H1 (cell line): ENCODE results near the gene DDX56. TPM values are rescaled to one million over a fixed set of nuclear protein-coding genes. Genes with fewer than 3 reads are reported as not detected.

ENCODE experiments used
- CTCF ChIA-PET: fragments of 300-600 bp; sonication (Branson Sonifier 250); formaldehyde crosslinking; loops from one replicate; lab custom pipeline; 2021; ENCODE audit not compliant: partially characterized antibody; lab: Charles Lee
- POLR2A ChIA-PET: fragments of 300-600 bp; sonication (Branson Sonifier 250); formaldehyde crosslinking; loops from one replicate; lab custom pipeline; 2021; ENCODE audit warnings: inconsistent platforms; ENCODE audit not compliant: partially characterized antibody; lab: Charles Lee
- DNase-seq, 2 experiments: peaks; one replicate each; pipeline versions ENCODE4 v3.0.0 to v3.0.0-alpha.2; 2010 to 2022; ENCODE audit warnings: low spot score in 2 of 2, low read depth in 1 of 2, mixed read lengths in 1 of 2
- FAIRE-seq: peaks from 2 replicates; lab custom pipeline; 2011; peaks lifted over from hg19 to GRCh38; lab: Jason Lieb, UNC
- H2AFZ ChIP-seq: 2 replicates; pipeline ENCODE4 v1.8.1; 2012; ENCODE audit warnings: low read length, inconsistent platforms
- H2AK5ac ChIP-seq: 2 replicates; pipeline ENCODE4 v1.6.1; 2013; ENCODE audit warnings: low read depth, low read length
- H2BK120ac ChIP-seq: replicated peaks from 2 replicates; pipeline ENCODE3; 2013; ENCODE audit warnings: low read depth, low read length, inconsistent platforms
- H2BK12ac ChIP-seq: 2 replicates; pipeline ENCODE4 v1.6.1; 2013; ENCODE audit warnings: low read depth, low read length
- H2BK15ac ChIP-seq: 2 replicates; pipeline ENCODE4 v1.6.1; 2013; ENCODE audit warnings: low read length
- H2BK20ac ChIP-seq: 2 replicates; pipeline ENCODE4 v1.6.1; 2013; ENCODE audit warnings: low read length
- H2BK5ac ChIP-seq: 2 replicates; pipeline ENCODE4 v1.6.1; 2013; ENCODE audit warnings: low read depth, low read length
- H3K14ac ChIP-seq: 2 replicates; pipeline ENCODE4 v1.6.1; 2013; ENCODE audit warnings: inconsistent platforms; ENCODE audit not compliant: insufficient read length
- H3K18ac ChIP-seq: 2 replicates; pipeline ENCODE4 v1.6.1; 2013; ENCODE audit warnings: low read length; ENCODE audit errors: extremely low read depth
- H3K23ac ChIP-seq: 2 replicates; pipeline ENCODE4 v1.6.1; 2013; ENCODE audit warnings: inconsistent platforms; ENCODE audit not compliant: insufficient read length
- H3K23me2 ChIP-seq: 2 replicates; pipeline ENCODE4 v1.6.1; 2013; ENCODE audit warnings: low read depth, low read length
- H3K27ac ChIP-seq: 2 replicates; pipeline ENCODE4 v1.6.1; 2011; ENCODE audit warnings: low read depth, low read length, inconsistent platforms
- H3K27me3 ChIP-seq, 4 experiments: replicated peaks in 1 of 4; 1 replicate in 1 of 4; 2 replicates in 3 of 4; pipeline versions ENCODE4 v1.6.1 to v1.8.1; 2011 to 2013; ENCODE audit warnings: low read length in 3 of 4, mild to moderate bottlenecking in 3 of 4, inconsistent platforms in 2 of 4, mixed read lengths in 2 of 4, moderate library complexity in 1 of 4; ENCODE audit not compliant: control insufficient read depth in 3 of 4, insufficient read depth in 3 of 4; ENCODE audit errors: extremely low read depth in 1 of 4
- H3K36me3 ChIP-seq, 4 experiments: 2 replicates each; pipeline versions ENCODE4 v1.6.1 to v1.8.1; 2011 to 2013; ENCODE audit warnings: mild to moderate bottlenecking in 4 of 4, low read length in 3 of 4, moderate library complexity in 2 of 4, control low read depth in 1 of 4, inconsistent platforms in 1 of 4; ENCODE audit not compliant: insufficient read depth in 4 of 4, control insufficient read depth in 2 of 4
- H3K4ac ChIP-seq: replicated peaks from 2 replicates; pipeline ENCODE3; 2013; ENCODE audit warnings: low read length, low read depth, mixed read lengths, inconsistent platforms; ENCODE audit not compliant: insufficient read length
- H3K4me1 ChIP-seq, 4 experiments: replicated peaks in 1 of 4; 1 replicate in 1 of 4; 2 replicates in 3 of 4; pipeline versions ENCODE4 v1.6.1 to v1.8.1; 2011 to 2013; ENCODE audit warnings: low read length in 3 of 4, inconsistent platforms in 2 of 4, mixed read lengths in 1 of 4; ENCODE audit not compliant: insufficient read depth in 4 of 4, control insufficient read depth in 3 of 4
- H3K4me2 ChIP-seq, 2 experiments: 2 replicates each; pipeline versions ENCODE4 v1.6.1 to v1.8.1; 2011 to 2013; ENCODE audit warnings: low read depth in 2 of 2, low read length in 2 of 2, control low read depth in 1 of 2, inconsistent platforms in 1 of 2, mild to moderate bottlenecking in 1 of 2; ENCODE audit not compliant: insufficient read depth in 1 of 2
- H3K4me3 ChIP-seq, 4 experiments: fragments of 200-600, 300-600 bp in 1 of 4; sonication (generic), shearing (Covaris generic), sonication (Bioruptor Twin) in 1 of 4; 2 replicates each; pipeline versions ENCODE4 v1.5.1 to v1.8.1; 2011 to 2016; ENCODE audit warnings: low read length in 4 of 4, low read depth in 3 of 4, control low read depth in 2 of 4, inconsistent platforms in 2 of 4, mild to moderate bottlenecking in 2 of 4, mixed read lengths in 1 of 4, moderate library complexity in 1 of 4; ENCODE audit not compliant: insufficient read depth in 2 of 4; ENCODE audit errors: extremely low read depth in 1 of 4
- H3K56ac ChIP-seq: replicated peaks from 2 replicates; pipeline ENCODE3; 2013; ENCODE audit warnings: low read depth, mild to moderate bottlenecking, mixed read lengths, low read length, inconsistent platforms; ENCODE audit not compliant: insufficient read length
- H3K79me1 ChIP-seq: 2 replicates; pipeline ENCODE4 v1.6.1; 2013; ENCODE audit warnings: low read depth, low read length, control low read depth
- H3K79me2 ChIP-seq, 2 experiments: 2 replicates each; pipeline versions ENCODE4 v1.6.1 to v1.8.1; 2012 to 2013; ENCODE audit warnings: low read length in 2 of 2, mild to moderate bottlenecking in 2 of 2, inconsistent platforms in 1 of 2; ENCODE audit not compliant: insufficient read depth in 2 of 2, control insufficient read depth in 1 of 2
- H3K9ac ChIP-seq, 4 experiments: replicated peaks in 1 of 4; 1 replicate in 1 of 4; 2 replicates in 3 of 4; pipeline versions ENCODE4 v1.6.1 to v1.8.1; 2011 to 2013; ENCODE audit warnings: low read depth in 3 of 4, low read length in 3 of 4, control low read depth in 2 of 4, mild to moderate bottlenecking in 2 of 4, moderate library complexity in 2 of 4, inconsistent platforms in 1 of 4; ENCODE audit errors: extremely low read depth in 1 of 4
- H3K9me3 ChIP-seq, 2 experiments: 2 replicates each; pipeline versions ENCODE4 v1.6.1 to v1.8.1; 2012 to 2013; ENCODE audit warnings: mild to moderate bottlenecking in 2 of 2, moderate library complexity in 2 of 2, control low read depth in 1 of 2, inconsistent platforms in 1 of 2, low read depth in 1 of 2, low read length in 1 of 2, mixed read lengths in 1 of 2; ENCODE audit not compliant: insufficient read depth in 2 of 2
- H4K20me1 ChIP-seq, 2 experiments: replicated peaks in 1 of 2; 2 replicates each; pipeline versions ENCODE3 to v1.8.1; 2011 to 2013; ENCODE audit warnings: inconsistent platforms in 2 of 2, low read length in 2 of 2, mild to moderate bottlenecking in 1 of 2; ENCODE audit not compliant: insufficient read depth in 2 of 2, control insufficient read depth in 1 of 2
- H4K5ac ChIP-seq: 2 replicates; pipeline ENCODE4 v1.6.1; 2013; ENCODE audit warnings: low read length, low read depth, mixed read lengths, inconsistent platforms; ENCODE audit not compliant: insufficient read length
- H4K8ac ChIP-seq: 2 replicates; pipeline ENCODE4 v1.8.0; 2013; ENCODE audit warnings: mild to moderate bottlenecking, moderate library complexity, low read length, inconsistent platforms; ENCODE audit not compliant: insufficient read depth; ENCODE audit errors: extremely low read depth
- H4K91ac ChIP-seq: replicated peaks from 2 replicates; pipeline ENCODE3; 2013; ENCODE audit warnings: low read length, mixed read lengths, inconsistent platforms; ENCODE audit not compliant: insufficient read length
- ATF3 ChIP-seq: IDR thresholded peaks from 2 replicates; pipeline ENCODE4 v1.6.1; 2011; ENCODE audit warnings: low read depth, mild to moderate bottlenecking, low read length; ENCODE audit not compliant: insufficient read depth
- E2F6 ChIP-seq: IDR thresholded peaks from 2 replicates; pipeline ENCODE4 v1.6.1; 2012; ENCODE audit warnings: inconsistent platforms
- WGBS, 2 experiments: shearing (Covaris generic) in 1 of 2; methylation state at CpG; one replicate each; pipeline versions ENCODE4 v1.1.6 to v1.1.7; 2013 to 2015; ENCODE audit warnings: low lambda C conversion rate in 2 of 2, mixed read lengths in 2 of 2, inconsistent platforms in 1 of 2, low coverage in 1 of 2, missing lambda C conversion rate in 1 of 2; ENCODE audit not compliant: insufficient replicate concordance in 2 of 2, insufficient coverage in 1 of 2, insufficient read length in 1 of 2; ENCODE audit errors: extremely low coverage in 1 of 2, missing lambda C conversion rate in 1 of 2; 5-methylcytosine and 5-hydroxymethylcytosine counted together
- polyA plus RNA-seq, 7 experiments: library from polyadenylated mRNA; depleted of rRNA in 3 of 7; stranded (reverse) in 5 of 7; unstranded in 2 of 7; fragments of >200 nt in 5 of 7; fragments of 200-250 nt in 2 of 7; gene quantifications; 1 replicate in 5 of 7; 2 replicates in 1 of 7; 4 replicates in 1 of 7; pipeline versions ENCODE4 v1.2.1 to v1.2.3, GENCODE V29; 2011 to 2013; ENCODE audit warnings: missing spikeins in 2 of 7, mixed read lengths in 2 of 7
- total RNA-seq: library from RNA; stranded (reverse); fragmentation: NEBNext Ultra II Directional; extraction: Animal tissue kit (Norgen Biotek cat#: 25700); gene quantifications from 2 replicates; pipeline ENCODE4 v1.2.1, GENCODE V29; 2021

Gene DDX56
- total and polyA plus RNA-seq, 2 of the 8 experiments (the other 6 are each of a cell fraction or from before 2014, with no cell fraction given) = 56.9 to 81.6 TPM

- FAIRE-seq (no peak), DNase-seq (no peak)
- H2BK15ac ChIP-seq = no peak overlapping the region
- whole genome bisulfite sequencing, 2 experiments = 89% methylated on average over 9 of the region's 9 CpGs; no CpG with 5 or more reads in 1 of the 2 experiments
- H4K20me1 ChIP-seq = peaks cover 2 to 24% of the 10 kb centered on the region in 2 experiments
- H3K36me3 ChIP-seq = peaks cover 50 to 64% (median 61%) of the 10 kb centered on the region in 4 experiments
- POLR2A ChIA-PET = interaction anchor here (0.6 to 8.6 kb wide), 8 partner anchors 8 to 438 kb away, joined by 3 to 89 read pairs (median 3); partner anchors contain the start of gene TMED4
- H3K4me1 ChIP-seq = peaks cover 4 to 9% (median 5%) of the 10 kb centered on the region in 4 experiments; a peak in 5 of 7 replicates
- no peak overlapping the region for H3K4ac ChIP-seq
- H2BK12ac ChIP-seq = no peak overlapping the region
- H3K79me1 ChIP-seq = peaks cover 4% of the 10 kb centered on the region
- no peak overlapping the region for H2BK5ac ChIP-seq
- no peak overlapping the region for H3K18ac ChIP-seq
- TF ChIP-seq E2F6 (no peak), ATF3 (no peak)
- TF ChIP-seq, all 59 proteins: peak for 0
- Histone ChIP-seq H3K14ac (no peak overlapping the region), H3K23me2 (peaks cover 12% of the 10 kb centered on the region; the same call in 1 of the 2 replicates), H3K4me2 (no peak overlapping the region), H2AFZ (no peak overlapping the region), H3K79me2 (peaks cover 0 to 15% of the 10 kb centered on the region in 2 experiments; a peak in 2 of 4 replicates), H4K91ac (no peak overlapping the region), H2AK5ac (no peak overlapping the region), H3K56ac (no peak overlapping the region), H3K23ac (no peak overlapping the region), H4K5ac (no peak overlapping the region), H2BK20ac (no peak overlapping the region), H3K27ac (no peak overlapping the region), H4K8ac (no peak overlapping the region), H3K27me3 (no peaks in the 10 kb centered on the region), H3K9ac (no peak overlapping the region), H3K9me3 (no peaks in the 10 kb centered on the region), H2BK120ac (no peak overlapping the region), H3K4me3 (no peak overlapping the region)
- CTCF ChIA-PET = interaction anchor here (1.6 kb wide), 1 partner anchor 35 kb away, joined by 7 read pairs; no protein-coding TSS in a partner anchor
Observed at GRCh38 chr7:44569959-44570358, 3.7 kb downstream of the DDX56 start.
